SK-N-SH (cell line): ENCODE results near the gene MYL5.

Source experiments
- CTCF ChIP-seq: fragments of 200-600 bp; sonication (generic); IDR thresholded peaks from 2 replicates; pipeline ENCODE4 v1.6.1; 2017; ENCODE audit warnings: antibody characterized with exemption, mild to moderate bottlenecking, moderate library complexity
- ELF1 ChIP-seq: IDR thresholded peaks from 2 replicates; pipeline ENCODE4 v1.4.0; 2012
- EZH2phosphoT487 ChIP-seq: fragments of 200-600 bp; sonication (generic); IDR thresholded peaks from 2 replicates; pipeline ENCODE4 v1.6.1; 2017; ENCODE audit warnings: low read depth, mixed run types, mild to moderate bottlenecking, antibody characterized with exemption, moderate library complexity, borderline replicate concordance
- FOXM1 ChIP-seq: IDR thresholded peaks from 2 replicates; pipeline ENCODE4 v1.4.0; 2012; ENCODE audit warnings: low read depth, mild to moderate bottlenecking
- JUND ChIP-seq: IDR thresholded peaks from 2 replicates; pipeline ENCODE4 v1.4.0; 2012
- MEF2A ChIP-seq: IDR thresholded peaks from 2 replicates; pipeline ENCODE4 v1.4.0; 2012; ENCODE audit warnings: low read depth, borderline replicate concordance
- NFIC ChIP-seq: IDR thresholded peaks from 2 replicates; pipeline ENCODE4 v1.4.0; 2012; ENCODE audit warnings: borderline replicate concordance
- NRF1 ChIP-seq: IDR thresholded peaks from 2 replicates; pipeline ENCODE4 v1.6.1; 2012; ENCODE audit warnings: low read depth, mild to moderate bottlenecking, low read length
- POLR2AphosphoS5 ChIP-seq: IDR thresholded peaks from 2 replicates; pipeline ENCODE4 v1.6.1; 2012; ENCODE audit warnings: low read depth, low read length
- RCOR1 ChIP-seq: fragments of 150-350 bp; IDR thresholded peaks from 2 replicates; pipeline ENCODE4 v1.6.1; 2017; ENCODE audit warnings: antibody characterized with exemption, low read length
- TAF1 ChIP-seq: IDR thresholded peaks from 2 replicates; pipeline ENCODE4 v1.6.1; 2012; ENCODE audit warnings: low read depth, mild to moderate bottlenecking, low read length, moderate library complexity, borderline replicate concordance
- USF2 ChIP-seq: fragments of 150-350 bp; IDR thresholded peaks from 2 replicates; pipeline ENCODE4 v1.6.1; 2017; ENCODE audit warnings: antibody characterized with exemption, low read length, low read depth, borderline replicate concordance
- TF ChIP-seq, protein P1 (sequence below): IDR thresholded peaks from 2 replicates; pipeline ENCODE4 v1.6.1; 2012; ENCODE audit warnings: mild to moderate bottlenecking, low read depth, low read length, moderate library complexity

GRCh38 chr4:630656-631055, 43.7 kb upstream of the MYL5 start:
- TF ChIP-seq RCOR1 (no peak), CTCF (no peak), JUND (no peak), EZH2phosphoT487 (no peak), NFIC (no peak), USF2 (no peak), MEF2A (no peak), FOXM1 (no peak), ELF1 (no peak), POLR2AphosphoS5 (no peak), NRF1 (no peak), TAF1 (no peak)
- TF ChIP-seq, protein P1, sequence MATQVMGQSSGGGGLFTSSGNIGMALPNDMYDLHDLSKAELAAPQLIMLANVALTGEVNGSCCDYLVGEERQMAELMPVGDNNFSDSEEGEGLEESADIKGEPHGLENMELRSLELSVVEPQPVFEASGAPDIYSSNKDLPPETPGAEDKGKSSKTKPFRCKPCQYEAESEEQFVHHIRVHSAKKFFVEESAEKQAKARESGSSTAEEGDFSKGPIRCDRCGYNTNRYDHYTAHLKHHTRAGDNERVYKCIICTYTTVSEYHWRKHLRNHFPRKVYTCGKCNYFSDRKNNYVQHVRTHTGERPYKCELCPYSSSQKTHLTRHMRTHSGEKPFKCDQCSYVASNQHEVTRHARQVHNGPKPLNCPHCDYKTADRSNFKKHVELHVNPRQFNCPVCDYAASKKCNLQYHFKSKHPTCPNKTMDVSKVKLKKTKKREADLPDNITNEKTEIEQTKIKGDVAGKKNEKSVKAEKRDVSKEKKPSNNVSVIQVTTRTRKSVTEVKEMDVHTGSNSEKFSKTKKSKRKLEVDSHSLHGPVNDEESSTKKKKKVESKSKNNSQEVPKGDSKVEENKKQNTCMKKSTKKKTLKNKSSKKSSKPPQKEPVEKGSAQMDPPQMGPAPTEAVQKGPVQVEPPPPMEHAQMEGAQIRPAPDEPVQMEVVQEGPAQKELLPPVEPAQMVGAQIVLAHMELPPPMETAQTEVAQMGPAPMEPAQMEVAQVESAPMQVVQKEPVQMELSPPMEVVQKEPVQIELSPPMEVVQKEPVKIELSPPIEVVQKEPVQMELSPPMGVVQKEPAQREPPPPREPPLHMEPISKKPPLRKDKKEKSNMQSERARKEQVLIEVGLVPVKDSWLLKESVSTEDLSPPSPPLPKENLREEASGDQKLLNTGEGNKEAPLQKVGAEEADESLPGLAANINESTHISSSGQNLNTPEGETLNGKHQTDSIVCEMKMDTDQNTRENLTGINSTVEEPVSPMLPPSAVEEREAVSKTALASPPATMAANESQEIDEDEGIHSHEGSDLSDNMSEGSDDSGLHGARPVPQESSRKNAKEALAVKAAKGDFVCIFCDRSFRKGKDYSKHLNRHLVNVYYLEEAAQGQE: no peak
